CD14-positive monocyte (primary cell): Measurements from ENCODE around the gene GSTCD. TPM values are rescaled to one million over a fixed set of nuclear protein-coding genes. Genes with fewer than 3 reads are reported as not detected.

Experiments used
- DNase-seq, 3 donors: peaks; one replicate each; pipeline ENCODE4 v3.0.0-alpha.2; 2011 to 2022
- H2AFZ ChIP-seq: 2 replicates; pipeline ENCODE4 v1.6.0; 2012; ENCODE audit warnings: mild to moderate bottlenecking, low read depth, low read length, inconsistent platforms; ENCODE audit not compliant: insufficient read depth, poor library complexity, severe bottlenecking
- H3K27ac ChIP-seq, 2 donors: 1 replicate in 1 of 2; 2 replicates in 1 of 2; pipeline ENCODE4 v1.5.1; 2012 to 2013; ENCODE audit warnings: low read length in 2 of 2, control low read depth in 1 of 2, inconsistent platforms in 1 of 2, low read depth in 1 of 2, mild to moderate bottlenecking in 1 of 2
- H3K27me3 ChIP-seq, 2 donors: one replicate each; pipeline versions ENCODE4 v1.6.0 to v1.6.1; 2011 to 2013; ENCODE audit warnings: low read length in 2 of 2; ENCODE audit not compliant: control insufficient read depth in 2 of 2, insufficient read depth in 2 of 2
- H3K36me3 ChIP-seq, 2 donors: replicated peaks in 1 of 2; 1 replicate in 1 of 2; 2 replicates in 1 of 2; pipeline versions ENCODE4 v1.5.1 to v1.6.1; 2012 to 2013; ENCODE audit warnings: low read length in 2 of 2, control low read depth in 1 of 2, inconsistent platforms in 1 of 2, mild to moderate bottlenecking in 1 of 2; ENCODE audit not compliant: insufficient read depth in 2 of 2, control insufficient read depth in 1 of 2
- H3K4me1 ChIP-seq, 2 donors: 1 replicate in 1 of 2; 2 replicates in 1 of 2; pipeline versions ENCODE4 v1.5.1 to v1.6.1; 2012 to 2013; ENCODE audit warnings: low read length in 2 of 2, control low read depth in 1 of 2, inconsistent platforms in 1 of 2, mild to moderate bottlenecking in 1 of 2, moderate library complexity in 1 of 2; ENCODE audit not compliant: insufficient read depth in 2 of 2, control insufficient read depth in 1 of 2
- H3K4me2 ChIP-seq: replicated peaks from 2 replicates; pipeline ENCODE3; 2012; ENCODE audit warnings: low read length, moderate library complexity, mild to moderate bottlenecking; ENCODE audit not compliant: poor library complexity, severe bottlenecking; ENCODE audit errors: extremely low read depth
- H3K4me3 ChIP-seq, 3 experiments: fragments of 200-600 bp in 1 of 3; sonication (generic) in 1 of 3; replicated peaks in 1 of 3; 1 replicate in 2 of 3; 2 replicates in 1 of 3; pipeline ENCODE4 v1.5.1; 2011 to 2013; ENCODE audit warnings: low read length in 3 of 3, mild to moderate bottlenecking in 3 of 3, control low read depth in 2 of 3, low read depth in 2 of 3, inconsistent platforms in 1 of 3, moderate library complexity in 1 of 3
- H3K79me2 ChIP-seq: 2 replicates; pipeline ENCODE4 v1.6.0; 2012; ENCODE audit warnings: mild to moderate bottlenecking, control low read depth, inconsistent platforms, low read length, moderate library complexity; ENCODE audit not compliant: insufficient read depth
- H3K9ac ChIP-seq: 2 replicates; pipeline ENCODE4 v1.6.0; 2017; ENCODE audit warnings: low read length, mild to moderate bottlenecking; ENCODE audit not compliant: insufficient read depth, poor library complexity, severe bottlenecking
- H3K9me3 ChIP-seq, 2 donors: replicated peaks in 1 of 2; 1 replicate in 1 of 2; 2 replicates in 1 of 2; pipeline versions ENCODE4 v1.5.1 to v1.6.1; 2012 to 2013; ENCODE audit warnings: low read length in 2 of 2, control low read depth in 1 of 2; ENCODE audit not compliant: control insufficient read depth in 1 of 2, insufficient read depth in 1 of 2
- H4K20me1 ChIP-seq: 2 replicates; pipeline ENCODE4 v1.6.0; 2012; ENCODE audit warnings: mild to moderate bottlenecking, low read length, control low read depth, moderate library complexity; ENCODE audit not compliant: insufficient read depth
- H3K27ac Mint-ChIP-seq, 7 donors: one replicate each; pipeline ENCODE4 v1.8.0; 2020; ENCODE audit warnings: mild to moderate bottlenecking in 7 of 7, mixed read lengths in 7 of 7, moderate library complexity in 6 of 7, inconsistent platforms in 2 of 7
- H3K27me3 Mint-ChIP-seq, 3 donors: one replicate each; pipeline ENCODE4 v1.8.0; 2021 to 2022; ENCODE audit warnings: low read depth in 3 of 3, mild to moderate bottlenecking in 3 of 3, mixed read lengths in 3 of 3, moderate library complexity in 3 of 3, inconsistent platforms in 1 of 3
- H3K36me3 Mint-ChIP-seq, 2 donors: one replicate each; pipeline ENCODE4 v1.8.0; 2020; ENCODE audit warnings: mixed read lengths in 2 of 2, inconsistent platforms in 1 of 2, mild to moderate bottlenecking in 1 of 2
- H3K4me1 Mint-ChIP-seq: one replicate; pipeline ENCODE4 v1.8.0; 2020; ENCODE audit warnings: mild to moderate bottlenecking, mixed read lengths
- H3K4me3 Mint-ChIP-seq, 2 donors: one replicate each; pipeline ENCODE4 v1.8.0; 2020; ENCODE audit warnings: mild to moderate bottlenecking in 2 of 2, mixed read lengths in 2 of 2, moderate library complexity in 1 of 2
- H3K9me3 Mint-ChIP-seq, 7 donors: one replicate each; pipeline ENCODE4 v1.8.0; 2020 to 2022; ENCODE audit warnings: mixed read lengths in 7 of 7, mild to moderate bottlenecking in 6 of 7, moderate library complexity in 6 of 7, inconsistent platforms in 2 of 7
- CTCF ChIP-seq: fragments of 200-600 bp; IDR thresholded peaks from one replicate; pipeline ENCODE4 v1.8.0; 2022; ENCODE audit warnings: antibody characterized with exemption, mild to moderate bottlenecking
- WGBS: methylation state at CpG from one replicate; pipeline ENCODE4 v1.1.5; 2013; ENCODE audit warnings: missing lambda C conversion rate; ENCODE audit not compliant: insufficient coverage; 5-methylcytosine and 5-hydroxymethylcytosine counted together
- intact Hi-C, 2 donors: fragments of 100-400 bp; cut with micrococcal nuclease; formaldehyde crosslinking; loops; one replicate each; pipeline versions ENCODE4 v1.15.0 to v1.15.1; 2023
- polyA plus RNA-seq, 3 donors: library from polyadenylated mRNA; depleted of rRNA in 1 of 3; unstranded in 2 of 3; stranded (reverse) in 1 of 3; fragments of 300-500 nt in 2 of 3; fragments of >200 nt in 1 of 3; fragmentation: Illumina TruSeq in 2 of 3; gene quantifications; 1 replicate in 2 of 3; 2 replicates in 1 of 3; pipeline ENCODE4 v1.2.3, GENCODE V29; 2012 to 2021

The GSTCD gene
- polyA plus RNA-seq, 3 donors: 0.93 to 1.5 (median 1.2) TPM

- no peaks in the 10 kb centered on the region for H3K4me1 ChIP-seq
- H3K27me3 ChIP-seq: no peaks in the 10 kb centered on the region
- no peaks in the 10 kb centered on the region for H3K36me3 ChIP-seq
- Mint-ChIP-seq H3K27me3 (peaks cover 0 to 5% (median 0%) of the 10 kb centered on the region in 3 donors), H3K9me3 (peaks cover 8 to 19% (median 10%) of the 10 kb centered on the region in 7 donors), H3K36me3 (peaks cover 27 to 38% of the 10 kb centered on the region in 2 donors), H3K4me1 (no peaks in the 10 kb centered on the region), H3K4me3 (no peak overlapping the region), H3K27ac (no peak overlapping the region)
- intact Hi-C loops: no loop called here
- DNase-seq: no peak
- WGBS: no CpG with 5 or more reads among the region's 2 CpGs
- peaks cover 0 to 9% of the 10 kb centered on the region in 2 donors for H3K9me3 ChIP-seq
- no peak overlapping the region for H3K27ac ChIP-seq
- no peaks in the 10 kb centered on the region for H3K79me2 ChIP-seq
- H3K4me2 ChIP-seq: no peak overlapping the region
- H3K9ac ChIP-seq: no peak overlapping the region
- no peak overlapping the region for H3K4me3 ChIP-seq
- no peaks in the 10 kb centered on the region for H4K20me1 ChIP-seq
- H2AFZ ChIP-seq: no peak overlapping the region
- TF ChIP-seq CTCF: no peak
Measured at GRCh38 chr4:105741548-105741947, 33.0 kb downstream of the GSTCD start.

DNA sequence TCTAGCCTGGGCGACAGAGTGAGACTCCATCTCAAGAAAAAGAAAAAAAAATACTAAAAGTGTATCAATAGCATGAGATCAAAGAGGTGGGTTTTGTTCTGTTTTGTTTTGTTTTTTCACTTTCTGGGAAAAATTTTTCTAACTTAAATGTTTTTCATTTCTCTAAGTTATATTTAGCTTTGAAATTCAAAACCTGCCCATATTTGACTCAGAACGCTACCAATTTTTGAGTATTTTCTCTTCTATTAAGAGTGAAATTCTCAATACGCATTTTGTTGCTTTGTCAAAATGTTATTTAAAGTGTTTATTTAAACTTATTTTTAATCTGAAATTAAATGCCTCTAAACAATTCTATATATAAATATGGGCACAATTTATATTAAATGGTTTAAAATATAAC, 39.6 kb downstream of the GSTCD start:
- Histone ChIP-seq H3K27me3 (no peaks in the 10 kb centered on the region), H3K27ac (no peak overlapping the region), H3K4me1 (no peaks in the 10 kb centered on the region), H2AFZ (no peak overlapping the region), H3K4me3 (no peak overlapping the region), H3K4me2 (no peak overlapping the region), H3K79me2 (no peaks in the 10 kb centered on the region), H3K9ac (no peak overlapping the region), H4K20me1 (no peaks in the 10 kb centered on the region), H3K36me3 (no peaks in the 10 kb centered on the region), H3K9me3 (no peaks in the 10 kb centered on the region)
- H3K4me3 Mint-ChIP-seq: no peak overlapping the region
- H3K27ac Mint-ChIP-seq: no peak overlapping the region
- no peak for DNase-seq
- H3K27me3 Mint-ChIP-seq: peaks cover 0 to 3% (median 0%) of the 10 kb centered on the region in 3 donors
- TF ChIP-seq CTCF: no peak
- peaks cover 0 to 2% of the 10 kb centered on the region in 2 donors for H3K36me3 Mint-ChIP-seq
- intact Hi-C loops: no loop called here
- H3K4me1 Mint-ChIP-seq: no peaks in the 10 kb centered on the region
- H3K9me3 Mint-ChIP-seq: peaks cover 0 to 3% (median 0%) of the 10 kb centered on the region in 7 donors
- no CpG with 5 or more reads among the region's 3 CpGs for WGBS
